Endothelial cell of umbilical vein (primary cell): Measurements from ENCODE around the gene ABLIM1. TPM values are rescaled to one million over a fixed set of nuclear protein-coding genes. Genes with fewer than 3 reads are reported as not detected.

Source experiments
- BruUV-seq: library from RNA; stranded (reverse); fragments of 400-500 nt; replicated peaks from 2 replicates; lab custom pipeline; 2021; lab: Mats Ljungman, UMichigan
- CTCF ChIA-PET: fragments of 300-600, 350-600 bp; sonication (Branson Sonifier 250); formaldehyde crosslinking; loops from one replicate; lab custom pipeline; 2021; ENCODE audit warnings: antibody characterized with exemption, inconsistent platforms; lab: Charles Lee
- POLR2A ChIA-PET: fragments of 300-600, 350-600 bp; sonication (Branson Sonifier 250); formaldehyde crosslinking; loops from one replicate; lab custom pipeline; 2021; ENCODE audit warnings: antibody characterized with exemption, inconsistent platforms; lab: Charles Lee
- DNase-seq: peaks from one replicate; pipeline ENCODE4 v3.0.0-alpha.2; 2011; ENCODE audit warnings: low read depth, low spot score
- FAIRE-seq: peaks from 2 replicates; lab custom pipeline; 2011; peaks lifted over from hg19 to GRCh38; lab: Jason Lieb, UNC
- H2AFZ ChIP-seq: 2 replicates; pipeline ENCODE4 v1.6.0; 2012; ENCODE audit warnings: low read depth, low read length, control low read depth, inconsistent platforms
- H3K27ac ChIP-seq: 2 replicates; pipeline ENCODE4 v1.5.1; 2011; ENCODE audit warnings: low read depth, mild to moderate bottlenecking, control low read depth, low read length, moderate library complexity; ENCODE audit not compliant: insufficient read depth
- H3K27me3 ChIP-seq, 2 experiments: 2 replicates each; pipeline versions ENCODE4 v1.6.0 to v1.6.1; 2011; ENCODE audit warnings: low read length in 2 of 2, mixed read lengths in 1 of 2; ENCODE audit not compliant: control insufficient read depth in 2 of 2, insufficient read depth in 2 of 2
- H3K36me3 ChIP-seq, 2 experiments: 2 replicates in 1 of 2; 3 replicates in 1 of 2; pipeline ENCODE4 v1.5.1; 2011; ENCODE audit warnings: low read length in 2 of 2, mild to moderate bottlenecking in 1 of 2, moderate library complexity in 1 of 2; ENCODE audit not compliant: control insufficient read depth in 2 of 2, insufficient read depth in 2 of 2; ENCODE audit errors: extremely low read depth in 1 of 2
- H3K4me1 ChIP-seq: 3 replicates; pipeline ENCODE4 v1.5.1; 2011; ENCODE audit warnings: mild to moderate bottlenecking, low read length; ENCODE audit not compliant: control insufficient read depth, insufficient read depth; ENCODE audit errors: extremely low read depth
- H3K4me2 ChIP-seq: 2 replicates; pipeline ENCODE4 v1.6.1; 2011; ENCODE audit warnings: low read length, control low read depth, mixed read lengths; ENCODE audit not compliant: insufficient read depth
- H3K4me3 ChIP-seq, 3 experiments: fragments of 200-600 bp in 1 of 3; sonication (generic), shearing (Covaris generic) in 1 of 3; replicated peaks in 1 of 3; 2 replicates each; pipeline ENCODE4 v1.5.1; 2011 to 2016; ENCODE audit warnings: control low read depth in 3 of 3, low read length in 3 of 3, mild to moderate bottlenecking in 2 of 3, inconsistent platforms in 1 of 3, low read depth in 1 of 3, moderate library complexity in 1 of 3; ENCODE audit not compliant: insufficient read depth in 1 of 3
- H3K79me2 ChIP-seq: 2 replicates; pipeline ENCODE4 v1.6.0; 2012; ENCODE audit warnings: low read length, inconsistent platforms; ENCODE audit not compliant: control insufficient read depth, insufficient read depth
- H3K9ac ChIP-seq: replicated peaks from 2 replicates; pipeline ENCODE3; 2011; ENCODE audit warnings: low read length, control low read depth; ENCODE audit not compliant: insufficient read depth; ENCODE audit errors: extremely low read depth
- H3K9me1 ChIP-seq: replicated peaks from 3 replicates; pipeline ENCODE4 v1.6.0; 2011; ENCODE audit warnings: mild to moderate bottlenecking, low read length; ENCODE audit not compliant: control insufficient read depth, insufficient read depth; ENCODE audit errors: extremely low read depth
- H3K9me3 ChIP-seq: replicated peaks from 2 replicates; pipeline ENCODE4 v1.5.1; 2012; ENCODE audit warnings: low read length, inconsistent platforms; ENCODE audit not compliant: control insufficient read depth, insufficient read depth
- H4K20me1 ChIP-seq: replicated peaks from 2 replicates; pipeline ENCODE3; 2011; ENCODE audit warnings: mild to moderate bottlenecking, low read length; ENCODE audit not compliant: control insufficient read depth, insufficient read depth; ENCODE audit errors: extremely low read depth
- EZH2 ChIP-seq: IDR thresholded peaks from 2 replicates; pipeline ENCODE4 v1.6.1; 2012; ENCODE audit warnings: borderline replicate concordance, low read depth, mild to moderate bottlenecking, moderate library complexity, low read length, inconsistent platforms; ENCODE audit not compliant: severe bottlenecking
- FOS ChIP-seq: IDR thresholded peaks from 2 replicates; pipeline ENCODE4 v1.6.1; 2011; ENCODE audit warnings: mild to moderate bottlenecking, low read length, moderate library complexity, borderline replicate concordance; ENCODE audit not compliant: insufficient read depth
- GATA2 ChIP-seq: IDR thresholded peaks from 2 replicates; pipeline ENCODE4 v1.7.0; 2011; ENCODE audit warnings: low read depth, mild to moderate bottlenecking, moderate library complexity, mixed read lengths, low read length; ENCODE audit not compliant: insufficient read length, insufficient read depth
- JUN ChIP-seq: IDR thresholded peaks from 2 replicates; pipeline ENCODE4 v1.6.1; 2011; ENCODE audit warnings: borderline replicate concordance, low read depth; ENCODE audit not compliant: insufficient read length, insufficient read depth
- MYC ChIP-seq: IDR thresholded peaks from one replicate; pipeline ENCODE4 v1.6.1; 2011; ENCODE audit warnings: mild to moderate bottlenecking, low read depth, low read length
- POLR2A ChIP-seq: IDR thresholded peaks from 2 replicates; pipeline ENCODE4 v1.6.1; 2012; ENCODE audit warnings: low read depth, mild to moderate bottlenecking, control low read depth, low read length
- POLR2AphosphoS5 ChIP-seq: IDR thresholded peaks from 2 replicates; pipeline ENCODE4 v1.6.1; 2012; ENCODE audit warnings: low read depth, mild to moderate bottlenecking, control low read depth, low read length, moderate library complexity; ENCODE audit not compliant: insufficient read depth
- dilution Hi-C: fragments of 300-500 bp; cut with MboI; formaldehyde crosslinking; loops from one replicate; pipeline ENCODE4 v1.15.0; 2019; ENCODE audit warnings: low sequenced_read_pairs; ENCODE audit not compliant: extremely low pct_ligation_motif_present
- intact Hi-C: fragments of 100-400 bp; cut with micrococcal nuclease; formaldehyde crosslinking; loops from one replicate; pipeline ENCODE4 v1.10.0; 2022
- polyA plus RNA-seq, 4 experiments: library from polyadenylated mRNA; depleted of rRNA in 3 of 4; stranded (reverse) in 3 of 4; unstranded in 1 of 4; fragments of >200 nt; gene quantifications; 2 replicates each; pipeline versions ENCODE4 v1.2.1 to v1.2.3, GENCODE V29; 2011 to 2012; ENCODE audit warnings: missing spikeins in 1 of 4
- total RNA-seq: library from RNA; stranded (reverse); gene quantifications from 2 replicates; pipeline ENCODE4 v1.2.3, GENCODE V29; 2021
- TF ChIP-seq, protein P1 (sequence below): IDR thresholded peaks from 2 replicates; pipeline ENCODE4 v1.6.1; 2011; ENCODE audit not compliant: insufficient read depth, insufficient read length
- TF ChIP-seq, protein P2 (sequence below), 2 donors: IDR thresholded peaks; 1 replicate in 1 of 2; 2 replicates in 1 of 2; pipeline ENCODE4 v1.5.1; 2011; ENCODE audit warnings: low read length in 2 of 2, mild to moderate bottlenecking in 2 of 2, moderate library complexity in 2 of 2, control low read depth in 1 of 2, inconsistent platforms in 1 of 2, low read depth in 1 of 2; ENCODE audit not compliant: insufficient read depth in 1 of 2; ENCODE audit errors: extremely low read depth in 1 of 2

The ABLIM1 gene
- total and polyA plus RNA-seq, 2 donors (not counting 3 experiments of a cell fraction or from before 2014, with no cell fraction given), result 128 to 235 TPM

DNA sequence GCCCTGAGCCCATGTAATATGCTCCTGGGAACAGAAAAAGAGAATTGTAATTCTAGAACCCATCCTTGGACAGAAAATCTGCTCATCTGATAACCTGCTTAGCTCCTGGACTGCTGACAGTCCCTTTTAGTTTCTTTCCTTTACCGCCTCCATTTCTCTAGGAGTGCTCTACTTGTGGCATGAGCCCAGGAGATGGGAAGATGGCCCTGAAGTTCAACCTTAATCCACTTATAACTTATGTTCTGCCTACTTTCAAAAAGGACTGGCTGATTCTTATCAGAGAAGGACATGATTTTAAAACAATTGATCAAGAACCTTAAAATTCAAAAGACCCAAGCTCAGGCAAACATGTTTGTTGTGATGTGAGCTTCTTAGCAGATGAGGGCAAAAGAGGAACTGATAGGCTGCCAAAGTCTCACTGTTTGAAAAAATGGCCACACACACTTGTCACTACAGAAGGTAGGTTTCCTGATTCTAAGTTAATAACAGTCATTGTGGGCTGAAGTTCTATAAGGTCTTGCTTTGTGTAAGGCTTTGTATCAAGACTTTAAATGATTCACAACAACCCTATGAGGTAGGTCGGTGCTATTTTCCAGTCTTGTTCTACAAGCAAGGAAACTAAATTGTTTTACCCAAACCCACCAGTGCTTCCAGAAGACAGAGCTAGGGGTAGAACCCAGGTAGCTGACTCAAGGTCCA is 159.5 kb downstream of the ABLIM1 start:
- ChIA-PET POLR2A (no interaction called here), CTCF (interaction anchor here (0.9 to 1.7 kb wide), 4 partner anchors 8 to 195 kb away, joined by 3 to 5 read pairs (median 4); no protein-coding TSS in a partner anchor)
- Histone ChIP-seq H4K20me1 (no peaks in the 10 kb centered on the region), H2AFZ (no peak overlapping the region), H3K4me3 (no peak overlapping the region), H3K27me3 (no peaks in the 10 kb centered on the region), H3K27ac (no peak overlapping the region), H3K9ac (no peak overlapping the region), H3K4me1 (peaks cover 14% of the 10 kb centered on the region), H3K36me3 (peaks cover 0 to 6% of the 10 kb centered on the region in 2 experiments), H3K79me2 (no peaks in the 10 kb centered on the region), H3K9me3 (no peaks in the 10 kb centered on the region), H3K9me1 (no peaks in the 10 kb centered on the region), H3K4me2 (no peak overlapping the region)
- dilution Hi-C loops (no loop called here), intact Hi-C loops (no loop called here)
- FAIRE-seq, result no peak
- no peak for DNase-seq
- no peak for TF ChIP-seq GATA2
- TF ChIP-seq FOS, result no peak
- no peak for TF ChIP-seq JUN
- TF ChIP-seq, protein P1, sequence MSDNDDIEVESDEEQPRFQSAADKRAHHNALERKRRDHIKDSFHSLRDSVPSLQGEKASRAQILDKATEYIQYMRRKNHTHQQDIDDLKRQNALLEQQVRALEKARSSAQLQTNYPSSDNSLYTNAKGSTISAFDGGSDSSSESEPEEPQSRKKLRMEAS, result no peak
- TF ChIP-seq POLR2AphosphoS5, result no peak
- TF ChIP-seq POLR2A, result no peak
- TF ChIP-seq, protein P2, sequence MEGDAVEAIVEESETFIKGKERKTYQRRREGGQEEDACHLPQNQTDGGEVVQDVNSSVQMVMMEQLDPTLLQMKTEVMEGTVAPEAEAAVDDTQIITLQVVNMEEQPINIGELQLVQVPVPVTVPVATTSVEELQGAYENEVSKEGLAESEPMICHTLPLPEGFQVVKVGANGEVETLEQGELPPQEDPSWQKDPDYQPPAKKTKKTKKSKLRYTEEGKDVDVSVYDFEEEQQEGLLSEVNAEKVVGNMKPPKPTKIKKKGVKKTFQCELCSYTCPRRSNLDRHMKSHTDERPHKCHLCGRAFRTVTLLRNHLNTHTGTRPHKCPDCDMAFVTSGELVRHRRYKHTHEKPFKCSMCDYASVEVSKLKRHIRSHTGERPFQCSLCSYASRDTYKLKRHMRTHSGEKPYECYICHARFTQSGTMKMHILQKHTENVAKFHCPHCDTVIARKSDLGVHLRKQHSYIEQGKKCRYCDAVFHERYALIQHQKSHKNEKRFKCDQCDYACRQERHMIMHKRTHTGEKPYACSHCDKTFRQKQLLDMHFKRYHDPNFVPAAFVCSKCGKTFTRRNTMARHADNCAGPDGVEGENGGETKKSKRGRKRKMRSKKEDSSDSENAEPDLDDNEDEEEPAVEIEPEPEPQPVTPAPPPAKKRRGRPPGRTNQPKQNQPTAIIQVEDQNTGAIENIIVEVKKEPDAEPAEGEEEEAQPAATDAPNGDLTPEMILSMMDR (IDR thresholded peaks at IDR 0.05; ENCODE audit: extremely low read depth in 1 of 2, insufficient read depth in 1 of 2, low read depth in 1 of 2, low read length in 2 of 2), result no peak
- TF ChIP-seq EZH2, result no peak
- TF ChIP-seq MYC, result no peak
- no TSS peak for BruUV-seq
